AG08395 (cell line): Measurements from ENCODE around the gene OR6S1.
A peak's percentile ranks its signal among the peaks of the same experiment; 100 is the strongest.

Experiments
- DNase-seq: peaks from one replicate; pipeline ENCODE4 v3.0.0; 2012; ENCODE audit warnings: mixed read lengths, low spot score

OR6S1 gene

GRCh38 chr14:20641591-20641990 is at the start of gene OR6S1:
TSS of gene OR6S1 (minus strand) at chr14:20641691. CDS start at chr14:20641691, 0 bp downstream.
- DNase-seq: no peak

GRCh38 chr14:20690848-20691640 is 49.6 kb upstream of the OR6S1 start:
- peak; percentile 78 for DNase-seq

GRCh38 chr14:20688167-20688839 is 46.8 kb upstream of the OR6S1 start, which contains the start of gene ANG:
TSS of gene ANG (plus strand) at chr14:20688764. CDS start at chr14:20693565, 4,801 bp downstream.
- DNase-seq: no peak

GRCh38 chr14:20687362-20688166 is 46.1 kb upstream of the OR6S1 start:
- no peak for DNase-seq

- DNase-seq: no peak
These were observed 45.1 kb upstream of the OR6S1 start for GRCh38 chr14:20686386-20687143.

- DNase-seq: peak; percentile 24
These were observed 43.4 kb upstream of the OR6S1 start for GRCh38 chr14:20684662-20685456.

- peak; percentile 67 for DNase-seq
These were observed 42.6 kb upstream of the OR6S1 start, which contains the start of gene RNASE4 for GRCh38 chr14:20683891-20684661. TSS of gene RNASE4 (plus strand) at chr14:20684560. CDS start at chr14:20699372, 14,812 bp downstream.

GRCh38 chr14:20683125-20683890 is 41.8 kb upstream of the OR6S1 start:
- peak; percentile 49 for DNase-seq

- DNase-seq: peak; percentile 87
These were observed 41.1 kb upstream of the OR6S1 start for GRCh38 chr14:20682435-20683124.

- no peak for DNase-seq
These were observed 40.6 kb upstream of the OR6S1 start for GRCh38 chr14:20682127-20682434.

- DNase-seq: peak; percentile 71
These were observed 40.0 kb upstream of the OR6S1 start for GRCh38 chr14:20681348-20682126.

GRCh38 chr14:20680843-20681347 is 39.4 kb upstream of the OR6S1 start:
- DNase-seq: peak; percentile 66

GRCh38 chr14:20680363-20680762 is 38.9 kb upstream of the OR6S1 start:
- DNase-seq: no peak

- DNase-seq: peak; percentile 45
These were observed 38.4 kb upstream of the OR6S1 start for GRCh38 chr14:20679907-20680306.

- no peak for DNase-seq
These were observed 34.6 kb upstream of the OR6S1 start for GRCh38 chr14:20676072-20676471.

GRCh38 chr14:20675669-20676068 is 34.2 kb upstream of the OR6S1 start:
- DNase-seq: no peak

GRCh38 chr14:20671597-20672283 is 30.2 kb upstream of the OR6S1 start:
- DNase-seq: no peak
